A549 (cell line): ENCODE results near the gene CSNK2A1. TPM values are rescaled to one million over a fixed set of nuclear protein-coding genes. Genes with fewer than 3 reads are reported as not detected.

Experiments used
- ATAC-seq, 2 experiments: fragments of 200-7000 bp in 1 of 2; fragments of >200 bp in 1 of 2; cut with Nextera tagmentation in 1 of 2; cut with Tn5 transposase in 1 of 2; 3 replicates each; pipeline versions ENCODE4 v1.8.0 to v1.9.1; 2018 to 2020; ENCODE audit warnings: mild to moderate bottlenecking in 1 of 2, moderate library complexity in 1 of 2
- CTCF ChIA-PET: fragments of 300-600 bp; sonication (Branson Sonifier 250); formaldehyde crosslinking; extraction: SDS; loops from one replicate; lab custom pipeline; 2021; ENCODE audit warnings: antibody characterized with exemption, inconsistent platforms; lab: Yijun Ruan, JAX
- POLR2A ChIA-PET: fragments of 350-600 bp; formaldehyde crosslinking; extraction: SDS; loops from one replicate; lab custom pipeline; 2021; ENCODE audit warnings: antibody characterized with exemption, inconsistent platforms; lab: Yijun Ruan, JAX
- DNase-seq, 2 experiments: peaks; one replicate each; pipeline versions ENCODE4 v3.0.0 to v3.0.0-alpha.2; 2011 to 2016; ENCODE audit warnings: low read depth in 1 of 2, low spot score in 1 of 2
- FAIRE-seq: peaks from 2 replicates; lab custom pipeline; 2011; peaks lifted over from hg19 to GRCh38; lab: Jason Lieb, UNC
- H3K27ac ChIP-seq, 2 experiments: fragments of >200 bp; sonication (Bioruptor Twin); formaldehyde crosslinking; 3 replicates each; pipeline ENCODE4 v1.5.1; 2016 to 2017
- H3K4me1 ChIP-seq: fragments of >200 bp; sonication (Bioruptor Twin); formaldehyde crosslinking; 3 replicates; pipeline ENCODE4 v1.6.1; 2016
- H3K4me2 ChIP-seq: fragments of >200 bp; sonication (Bioruptor Twin); formaldehyde crosslinking; 3 replicates; pipeline ENCODE4 v1.6.1; 2016
- H3K4me3 ChIP-seq: fragments of >200 bp; sonication (Bioruptor Twin); formaldehyde crosslinking; 3 replicates; pipeline ENCODE4 v1.5.1; 2016
- H3K9me3 ChIP-seq: fragments of >200 bp; sonication (Bioruptor Twin); formaldehyde crosslinking; 3 replicates; pipeline ENCODE4 v1.6.1; 2016
- ATOH8 ChIP-seq: fragments of 250-450 bp; sonication (Bioruptor Pico); IDR thresholded peaks from 2 replicates; pipeline ENCODE4 v1.5.0; 2020; ENCODE audit warnings: low read depth, mild to moderate bottlenecking, moderate library complexity
- CBX2 ChIP-seq: fragments of 200-600 bp; sonication (generic); IDR thresholded peaks from 2 replicates; pipeline ENCODE4 v1.6.1; 2016; ENCODE audit warnings: low read depth, mild to moderate bottlenecking, borderline replicate concordance
- CEBPB ChIP-seq, 2 experiments: fragments of >200 bp in 1 of 2; sonication (Bioruptor Twin) in 1 of 2; formaldehyde crosslinking in 1 of 2; IDR thresholded peaks; 2 replicates each; pipeline ENCODE4 v1.6.1; 2012 to 2016
- EHMT2 ChIP-seq: fragments of 200-600 bp; sonication (generic); IDR thresholded peaks from 2 replicates; pipeline ENCODE4 v1.6.1; 2016; ENCODE audit warnings: antibody characterized with exemption, low read depth, mild to moderate bottlenecking, moderate library complexity
- EP300 ChIP-seq, 2 experiments: fragments of >200 bp; sonication (Bioruptor Twin); formaldehyde crosslinking; IDR thresholded peaks; 2 replicates in 1 of 2; 3 replicates in 1 of 2; pipeline ENCODE4 v1.6.1; 2016 to 2017
- FOSL2 ChIP-seq, 2 experiments: fragments of 450-650 bp in 1 of 2; fragments of >200 bp in 1 of 2; sonication (Bioruptor Twin) in 1 of 2; formaldehyde crosslinking; IDR thresholded peaks; 2 replicates each; pipeline versions ENCODE4 v1.5.0 to v1.6.1; 2016 to 2020; ENCODE audit warnings: mild to moderate bottlenecking in 1 of 2, moderate library complexity in 1 of 2
- HES2 ChIP-seq: fragments of >200 bp; sonication (Bioruptor Twin); formaldehyde crosslinking; IDR thresholded peaks from 2 replicates; pipeline ENCODE4 v1.6.1; 2016
- HEYL ChIP-seq: fragments of 250-450 bp; sonication (Bioruptor Pico); IDR thresholded peaks from 2 replicates; pipeline ENCODE4 v1.8.0; 2021; ENCODE audit warnings: mild to moderate bottlenecking, moderate library complexity
- HMGXB4 ChIP-seq: fragments of 250-450 bp; sonication (Bioruptor Pico); IDR thresholded peaks from 2 replicates; pipeline ENCODE4 v1.5.0; 2021; ENCODE audit warnings: mild to moderate bottlenecking, moderate library complexity, borderline replicate concordance
- HOXB13 ChIP-seq: fragments of 250-450 bp; sonication (Bioruptor Pico); IDR thresholded peaks from 2 replicates; pipeline ENCODE4 v1.5.0; 2020; ENCODE audit warnings: low read depth, mild to moderate bottlenecking, moderate library complexity
- JUN ChIP-seq, 2 experiments: fragments of >200 bp; sonication (Bioruptor Twin); formaldehyde crosslinking; IDR thresholded peaks; 2 replicates in 1 of 2; 3 replicates in 1 of 2; pipeline ENCODE4 v1.6.1; 2016 to 2017
- JUNB ChIP-seq: fragments of >200 bp; sonication (Bioruptor Twin); formaldehyde crosslinking; IDR thresholded peaks from 2 replicates; pipeline ENCODE4 v1.6.1; 2016
- MAX ChIP-seq: IDR thresholded peaks from 2 replicates; pipeline ENCODE4 v1.6.1; 2012
- MAZ ChIP-seq: fragments of 150-350 bp; IDR thresholded peaks from 2 replicates; pipeline ENCODE4 v1.6.1; 2014; ENCODE audit warnings: antibody characterized with exemption, low read depth, low read length, borderline replicate concordance
- NFE2L2 ChIP-seq: fragments of 150-350 bp; conservative IDR thresholded peaks from 2 replicates; pipeline ENCODE4 v1.6.1; 2014; ENCODE audit warnings: low read length
- PBX3 ChIP-seq: IDR thresholded peaks from 2 replicates; pipeline ENCODE4 v1.6.1; 2012
- PHF8 ChIP-seq: fragments of 200-600 bp; sonication (generic); IDR thresholded peaks from 2 replicates; pipeline ENCODE4 v1.6.1; 2016; ENCODE audit warnings: low read depth, mild to moderate bottlenecking, antibody characterized with exemption, moderate library complexity, borderline replicate concordance
- ZC3H11A ChIP-seq: fragments of 450-650 bp; IDR thresholded peaks from 2 replicates; pipeline ENCODE4 v1.6.1; 2014; ENCODE audit warnings: antibody characterized with exemption, mild to moderate bottlenecking
- WGBS: methylation state at CpG from one replicate; pipeline ENCODE4 v1.1.6; 2017; ENCODE audit errors: missing lambda C conversion rate; 5-methylcytosine and 5-hydroxymethylcytosine counted together
- polyA plus RNA-seq, 4 experiments: library from polyadenylated mRNA; depleted of rRNA in 3 of 4; stranded (reverse); fragments of >200 nt; fragmentation: RNase III in 1 of 4; extraction: RNeasy Plus Mini Kit Qiagen cat#74134 plus additional on column Dnase treatment in 1 of 4; gene quantifications; 2 replicates in 3 of 4; 3 replicates in 1 of 4; pipeline ENCODE4 v1.2.3, GENCODE V29; 2011 to 2017

CSNK2A1 gene
- polyA plus RNA-seq, 2 of the 4 experiments (the other 2 are of a cell fraction), result 157 to 306 TPM

GRCh38 chr20:435558-435957, 108.0 kb downstream of the CSNK2A1 start:
- ChIA-PET CTCF (interaction anchor here (1.2 to 28.5 kb wide), 7 partner anchors 8 to 105 kb away, joined by 3 to 1229 read pairs (median 4); partner anchors contain the start of genes NRSN2 and TRIB3), POLR2A (interaction anchor here (1.4 kb wide), 1 partner anchor 73 kb away, joined by 6 read pairs; no protein-coding TSS in a partner anchor)
- ATAC-seq, result no peak
- H3K9me3 ChIP-seq, result no peaks in the 10 kb centered on the region
- H3K4me1 ChIP-seq, result peaks cover 16% of the 10 kb centered on the region
- no peak overlapping the region for H3K27ac ChIP-seq
- TF ChIP-seq PBX3 (no peak), JUN (IDR thresholded peaks at IDR 0.05) (0 out of 5 replicates have a peak, but pooled peaks of 1 of the 2 experiments have one; percentile 21), PHF8 (no peak)
- H3K4me2 ChIP-seq, result no peak overlapping the region
- WGBS, result 88% methylated on average over 7 of the region's 7 CpGs
- no peak for DNase-seq
- no peak for FAIRE-seq
- no peak overlapping the region for H3K4me3 ChIP-seq

GRCh38 chr20:434661-435419, 108.8 kb downstream of the CSNK2A1 start:
- TF ChIP-seq EP300 (IDR thresholded peaks at IDR 0.05) (no peak), NFE2L2 (no peak), HES2 (no peak), HMGXB4 (CRISPR knock-in tag) (no peak), ZC3H11A (no peak), HOXB13 (CRISPR knock-in tag) (no peak), CEBPB (IDR thresholded peaks at IDR 0.05) (no peak), JUN (IDR thresholded peaks at IDR 0.05) (no peak), FOSL2 (IDR thresholded peaks at IDR 0.05) (no peak), FOSL2 (CRISPR knock-in tag; IDR thresholded peaks at IDR 0.05) (no peak), ATOH8 (no peak), JUNB (no peak), MAZ (no peak), EHMT2 (no peak), PHF8 (no peak), HEYL (CRISPR knock-in tag) (no peak), MAX (no peak), CBX2 (no peak)
- Histone ChIP-seq H3K27ac (peak overlapping the region in 1 of 2 experiments; percentile 26; a peak in 2 of 6 replicates), H3K4me2 (no peak overlapping the region), H3K4me3 (no peak overlapping the region), H3K9me3 (no peaks in the 10 kb centered on the region), H3K4me1 (peaks cover 16% of the 10 kb centered on the region)
- ChIA-PET POLR2A (interaction anchor here (0.8 to 1.4 kb wide), 2 partner anchors 21 to 72 kb away, joined by 3 to 6 read pairs; no protein-coding TSS in a partner anchor), CTCF (interaction anchor here (0.6 to 28.5 kb wide), 6 partner anchors 9 to 104 kb away, joined by 3 to 1229 read pairs (median 4); partner anchors contain the start of genes NRSN2 and TRIB3)
- 0 out of 6 replicates have a peak, but pooled peaks of 1 of the 2 experiments have one; percentile 6 for ATAC-seq
- WGBS, result 88% methylated on average over 16 of the region's 16 CpGs
- FAIRE-seq, result no peak
- DNase-seq, result no peak
